PC-3 (cell line): Measurements from ENCODE around the gene MAP3K20. TPM values are rescaled to one million over a fixed set of nuclear protein-coding genes. Genes with fewer than 3 reads are reported as not detected.

ENCODE experiments used
- ATAC-seq: fragments of 200-7000 bp; cut with Tn5 transposase; 2 replicates; pipeline ENCODE4 v1.9.1; 2020; ENCODE audit warnings: mild to moderate bottlenecking, moderate library complexity
- BruUV-seq: library from RNA; stranded (reverse); fragments of 400-500 nt; replicated peaks from 2 replicates; lab custom pipeline; 2021; lab: Mats Ljungman, UMichigan
- CTCF ChIA-PET: fragments of 300-600 bp; sonication (Branson Sonifier 250); formaldehyde crosslinking; loops from one replicate; lab custom pipeline; 2022; ENCODE audit warnings: antibody characterized with exemption; lab: Charles Lee
- POLR2A ChIA-PET: fragments of 300-600 bp; sonication (Branson Sonifier 250); formaldehyde crosslinking; loops from one replicate; lab custom pipeline; 2022; ENCODE audit warnings: antibody characterized with exemption; ENCODE audit not compliant: unreplicated experiment; lab: Charles Lee
- DNase-seq: peaks from one replicate; pipeline ENCODE4 v3.0.0-alpha.2; 2015
- H2AFZ ChIP-seq: fragments of 300-600 bp; sonication (generic); 2 replicates; pipeline ENCODE4 v1.6.0; 2016; ENCODE audit warnings: antibody characterized with exemption, low read length
- H3F3A ChIP-seq: fragments of 300-600 bp; sonication (generic); one replicate; pipeline ENCODE4 v1.6.0; 2017; ENCODE audit warnings: antibody characterized with exemption, low read length, control low read depth, mild to moderate bottlenecking; ENCODE audit not compliant: unreplicated experiment
- H3K27ac ChIP-seq: fragments of 300-600 bp; sonication (generic); 2 replicates; pipeline ENCODE4 v1.5.1; 2016; ENCODE audit warnings: mild to moderate bottlenecking, low read length
- H3K27me3 ChIP-seq: fragments of 300-600 bp; sonication (generic); 2 replicates; pipeline ENCODE4 v1.6.1; 2016; ENCODE audit warnings: low read length, mixed read lengths
- H3K36me3 ChIP-seq: fragments of 300-600 bp; sonication (generic); 2 replicates; pipeline ENCODE4 v1.6.1; 2016; ENCODE audit warnings: low read depth, mixed run types, low read length, mixed read lengths
- H3K4me1 ChIP-seq: fragments of 300-600 bp; sonication (generic); 2 replicates; pipeline ENCODE4 v1.5.1; 2016; ENCODE audit warnings: low read length; ENCODE audit not compliant: insufficient read depth
- H3K4me2 ChIP-seq: fragments of 300-600 bp; sonication (generic); 2 replicates; pipeline ENCODE4 v1.6.0; 2016; ENCODE audit warnings: low read length
- H3K4me3 ChIP-seq: fragments of 300-600 bp; sonication (generic); 2 replicates; pipeline ENCODE4 v1.5.1; 2016; ENCODE audit warnings: mild to moderate bottlenecking, low read length, mixed read lengths
- H3K79me2 ChIP-seq: fragments of 300-600 bp; sonication (generic); 2 replicates; pipeline ENCODE4 v1.6.1; 2017; ENCODE audit warnings: low read length, mixed read lengths
- H3K9ac ChIP-seq: fragments of 300-600 bp; sonication (generic); 2 replicates; pipeline ENCODE4 v1.6.0; 2016; ENCODE audit warnings: mild to moderate bottlenecking, low read length
- H3K9me2 ChIP-seq: fragments of 300-600 bp; sonication (generic); replicated peaks from 2 replicates; pipeline ENCODE4 v1.6.1; 2016; ENCODE audit warnings: mixed run types, low read length, mixed read lengths
- H3K9me3 ChIP-seq: fragments of 300-600 bp; sonication (generic); 2 replicates; pipeline ENCODE4 v1.6.1; 2016; ENCODE audit warnings: low read length, mixed read lengths
- H4K20me1 ChIP-seq: fragments of 300-600 bp; sonication (generic); 2 replicates; pipeline ENCODE4 v1.6.1; 2016; ENCODE audit warnings: low read length, mixed read lengths
- EZH2 ChIP-seq: fragments of 300-600 bp; sonication (generic); IDR thresholded peaks from one replicate; pipeline ENCODE4 v1.6.1; 2017; ENCODE audit warnings: antibody characterized with exemption, mild to moderate bottlenecking, low read length; ENCODE audit not compliant: unreplicated experiment
- EZH2phosphoT487 ChIP-seq: fragments of 300-600 bp; sonication (generic); IDR thresholded peaks from 2 replicates; pipeline ENCODE4 v1.6.1; 2018; ENCODE audit warnings: mild to moderate bottlenecking, antibody characterized with exemption, low read length, borderline replicate concordance
- intact Hi-C: fragments of 100-400 bp; cut with micrococcal nuclease; formaldehyde crosslinking; loops from 2 replicates; pipeline ENCODE4 v1.9.0; 2023
- total RNA-seq: library from RNA; depleted of rRNA; stranded (reverse); fragments of >200 nt; gene quantifications from 2 replicates; pipeline ENCODE4 v1.2.3, GENCODE V29; 2014
- TF ChIP-seq, protein P1 (sequence below): fragments of 300-600 bp; sonication (generic); conservative IDR thresholded peaks from 2 replicates; pipeline ENCODE4 v1.5.1; 2017; ENCODE audit warnings: antibody characterized with exemption, low read depth, mild to moderate bottlenecking, low read length

The MAP3K20 gene
- total RNA-seq, 1 experiment from 2014 or later: 29.8 TPM

DNA sequence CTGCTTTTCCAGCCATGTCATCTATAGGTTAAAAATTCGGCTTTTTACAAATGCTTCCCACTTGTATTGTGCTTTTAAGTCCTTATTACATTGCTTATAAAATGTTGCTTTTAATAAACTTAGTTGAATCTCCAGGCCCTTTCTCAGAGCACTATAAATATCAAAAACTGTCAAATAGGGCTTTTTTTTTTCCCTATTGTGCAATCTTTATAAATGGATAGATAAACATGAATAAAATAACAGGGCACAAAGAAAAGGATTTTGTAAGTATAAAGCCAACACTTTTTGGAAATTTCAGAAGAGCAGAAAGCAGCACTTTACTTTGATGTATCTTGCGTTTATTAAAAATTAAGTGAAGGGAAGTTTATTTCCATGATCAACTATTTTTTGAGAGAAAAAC lies 171.5 kb downstream of the MAP3K20 start:
- ATAC-seq (no peak), DNase-seq (no peak)
- Histone ChIP-seq H3K27me3 (no peaks in the 10 kb centered on the region), H4K20me1 (no peaks in the 10 kb centered on the region), H3K4me2 (no peak overlapping the region), H3K36me3 (no peaks in the 10 kb centered on the region), H3K9me3 (no peaks in the 10 kb centered on the region), H3K4me3 (no peak overlapping the region), H3K4me1 (no peaks in the 10 kb centered on the region), H3K9me2 (no peaks in the 10 kb centered on the region), H3K79me2 (no peaks in the 10 kb centered on the region), H3F3A (no peaks in the 10 kb centered on the region), H3K9ac (no peak overlapping the region), H3K27ac (no peak overlapping the region), H2AFZ (no peak overlapping the region)
- intact Hi-C loops: no loop called here
- no peak for TF ChIP-seq EZH2
- no peak for TF ChIP-seq EZH2phosphoT487
- TF ChIP-seq, protein P1, sequence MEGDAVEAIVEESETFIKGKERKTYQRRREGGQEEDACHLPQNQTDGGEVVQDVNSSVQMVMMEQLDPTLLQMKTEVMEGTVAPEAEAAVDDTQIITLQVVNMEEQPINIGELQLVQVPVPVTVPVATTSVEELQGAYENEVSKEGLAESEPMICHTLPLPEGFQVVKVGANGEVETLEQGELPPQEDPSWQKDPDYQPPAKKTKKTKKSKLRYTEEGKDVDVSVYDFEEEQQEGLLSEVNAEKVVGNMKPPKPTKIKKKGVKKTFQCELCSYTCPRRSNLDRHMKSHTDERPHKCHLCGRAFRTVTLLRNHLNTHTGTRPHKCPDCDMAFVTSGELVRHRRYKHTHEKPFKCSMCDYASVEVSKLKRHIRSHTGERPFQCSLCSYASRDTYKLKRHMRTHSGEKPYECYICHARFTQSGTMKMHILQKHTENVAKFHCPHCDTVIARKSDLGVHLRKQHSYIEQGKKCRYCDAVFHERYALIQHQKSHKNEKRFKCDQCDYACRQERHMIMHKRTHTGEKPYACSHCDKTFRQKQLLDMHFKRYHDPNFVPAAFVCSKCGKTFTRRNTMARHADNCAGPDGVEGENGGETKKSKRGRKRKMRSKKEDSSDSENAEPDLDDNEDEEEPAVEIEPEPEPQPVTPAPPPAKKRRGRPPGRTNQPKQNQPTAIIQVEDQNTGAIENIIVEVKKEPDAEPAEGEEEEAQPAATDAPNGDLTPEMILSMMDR: no peak
- BruUV-seq: no TSS peak
- CTCF ChIA-PET: no interaction called here
- POLR2A ChIA-PET: no interaction called here

DNA sequence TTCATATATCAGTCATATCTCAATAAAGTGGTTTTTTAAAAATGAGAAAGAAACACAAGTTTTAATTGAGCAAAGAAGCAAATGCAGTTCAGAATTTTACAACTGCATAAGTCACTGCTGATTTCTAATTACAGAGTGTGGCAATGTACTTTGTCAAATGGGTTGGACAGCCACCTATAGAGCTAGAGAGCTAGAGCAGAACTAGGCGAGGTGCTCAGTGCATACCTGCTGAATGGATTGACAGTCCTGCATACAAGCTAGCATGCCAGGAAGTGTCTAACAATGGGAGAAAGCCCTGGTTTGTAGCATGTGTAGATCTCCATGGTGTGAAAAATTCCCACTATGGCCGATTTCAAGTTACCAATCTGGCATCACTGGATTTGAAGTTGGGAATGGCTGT lies 172.7 kb downstream of the MAP3K20 start:
- Histone ChIP-seq H3K27ac (no peak overlapping the region), H4K20me1 (no peaks in the 10 kb centered on the region), H3F3A (no peaks in the 10 kb centered on the region), H3K36me3 (no peaks in the 10 kb centered on the region), H3K27me3 (no peaks in the 10 kb centered on the region), H3K9me3 (no peaks in the 10 kb centered on the region), H3K9ac (no peak overlapping the region), H2AFZ (no peak overlapping the region), H3K9me2 (no peaks in the 10 kb centered on the region), H3K4me2 (no peak overlapping the region), H3K79me2 (no peaks in the 10 kb centered on the region), H3K4me1 (no peaks in the 10 kb centered on the region), H3K4me3 (no peak overlapping the region)
- TF ChIP-seq, protein P1: no peak
- TF ChIP-seq EZH2phosphoT487: no peak
- no peak for TF ChIP-seq EZH2
- POLR2A ChIA-PET: interaction anchor here (0.7 kb wide), 1 partner anchor 588 kb away, joined by 10 read pairs; no protein-coding TSS in a partner anchor
- DNase-seq (no peak), ATAC-seq (no peak)
- CTCF ChIA-PET: no interaction called here
- intact Hi-C loops: no loop called here
- BruUV-seq: no TSS peak
